ENCODE results near the gene HP1BP3.
"Not testable (repeated sequence)": the region's sequence is repeated elsewhere in the genome, so short reads cannot be mapped to it uniquely, and the experiment has no call there.

The HP1BP3 gene

GRCh38 chr1:20787029-20787839 is at the start of gene HP1BP3:
Gene HP1BP3 (minus strand): TSS chr1:20787307. CDS start chr1:20780440, 6,867 bp downstream.
- in situ Hi-C loops (cut with MboI; ENCODE audit: low sequenced_read_pairs) = no loop called here

- in situ Hi-C loops (cut with MboI; ENCODE audit: low sequenced_read_pairs) = no loop called here
Observed at GRCh38 chr1:20836230-20836629, 49.1 kb upstream of the HP1BP3 start.

GRCh38 chr1:20834780-20835179 is 47.7 kb upstream of the HP1BP3 start:
- in situ Hi-C loops (cut with MboI; ENCODE audit: low sequenced_read_pairs) = no loop called here

GRCh38 chr1:20834192-20834591 is 47.1 kb upstream of the HP1BP3 start:
- in situ Hi-C loops (cut with MboI; ENCODE audit: low sequenced_read_pairs) = no loop called here

- in situ Hi-C loops (cut with MboI; ENCODE audit: low sequenced_read_pairs) = no loop called here
Observed at GRCh38 chr1:20830378-20830777, 43.3 kb upstream of the HP1BP3 start.

GRCh38 chr1:20829946-20830345 is 42.8 kb upstream of the HP1BP3 start:
- in situ Hi-C loops (cut with MboI; ENCODE audit: low sequenced_read_pairs) = no loop called here

- in situ Hi-C loops (cut with MboI; ENCODE audit: low sequenced_read_pairs) = no loop called here
Observed at GRCh38 chr1:20829531-20829930, 42.4 kb upstream of the HP1BP3 start.

- in situ Hi-C loops (cut with MboI; ENCODE audit: low sequenced_read_pairs) = no loop called here
Observed at GRCh38 chr1:20823845-20824244, 36.7 kb upstream of the HP1BP3 start.

GRCh38 chr1:20821466-20821865 is 34.4 kb upstream of the HP1BP3 start:
- in situ Hi-C loops (cut with MboI; ENCODE audit: low sequenced_read_pairs) = no loop called here

GRCh38 chr1:20819818-20820217 is 32.7 kb upstream of the HP1BP3 start:
- in situ Hi-C loops (cut with MboI; ENCODE audit: low sequenced_read_pairs) = no loop called here

- in situ Hi-C loops (cut with MboI; ENCODE audit: low sequenced_read_pairs) = no loop called here
Observed at GRCh38 chr1:20814534-20814871, 27.4 kb upstream of the HP1BP3 start.

- in situ Hi-C loops (cut with MboI; ENCODE audit: low sequenced_read_pairs) = no loop called here
Observed at GRCh38 chr1:20811916-20812315, 24.8 kb upstream of the HP1BP3 start.

GRCh38 chr1:20793236-20793635 is 6.1 kb upstream of the HP1BP3 start:
- in situ Hi-C loops (cut with MboI; ENCODE audit: low sequenced_read_pairs) = no loop called here

- in situ Hi-C loops (cut with MboI; ENCODE audit: low sequenced_read_pairs) = no loop called here
Observed at GRCh38 chr1:20792196-20792595, 5.1 kb upstream of the HP1BP3 start.

GRCh38 chr1:20790785-20791184 is 3.7 kb upstream of the HP1BP3 start:
- in situ Hi-C loops (cut with MboI; ENCODE audit: low sequenced_read_pairs) = no loop called here

GRCh38 chr1:20789598-20789997 is 2.5 kb upstream of the HP1BP3 start:
- in situ Hi-C loops (cut with MboI; ENCODE audit: low sequenced_read_pairs) = not testable (repeated sequence)

GRCh38 chr1:20787840-20788795 is 1.0 kb upstream of the HP1BP3 start:
- in situ Hi-C loops (cut with MboI; ENCODE audit: low sequenced_read_pairs) = no loop called here

GRCh38 chr1:20786253-20787028 is 666 bp downstream of the HP1BP3 start:
- in situ Hi-C loops (cut with MboI; ENCODE audit: low sequenced_read_pairs) = no loop called here

- in situ Hi-C loops (cut with MboI; ENCODE audit: low sequenced_read_pairs) = no loop called here
Observed at GRCh38 chr1:20785907-20786252, 1.2 kb downstream of the HP1BP3 start.

GRCh38 chr1:20775700-20776099 is 11.4 kb downstream of the HP1BP3 start:
- in situ Hi-C loops (cut with MboI; ENCODE audit: low sequenced_read_pairs) = no loop called here

- in situ Hi-C loops (cut with MboI; ENCODE audit: low sequenced_read_pairs) = no loop called here
Observed at GRCh38 chr1:20771780-20772179, 15.3 kb downstream of the HP1BP3 start.

Data from HL-60/S4 treated with retinoic acid at 250 ng/mL for 4 days and 3 days (cell line).